T-helper 17 cell (primary cell): ENCODE data around the gene CYP26B1. TPM values are rescaled to one million over a fixed set of nuclear protein-coding genes. Genes with fewer than 3 reads are reported as not detected.

Source experiments
- ATAC-seq: fragments of 150-1000 bp; cut with Tn5 transposase; 2 replicates; pipeline ENCODE4 v1.10.0; 2021; ENCODE audit warnings: mild to moderate bottlenecking, moderate library complexity
- DNase-seq, 3 donors: peaks; one replicate each; pipeline versions ENCODE4 v3.0.0 to v3.0.0-alpha.2; 2020 to 2021
- H3K9me3 ChIP-seq: one replicate; pipeline ENCODE4 v1.7.0; 2013; ENCODE audit warnings: low read length, mild to moderate bottlenecking; ENCODE audit not compliant: control insufficient read depth, poor library complexity, severe bottlenecking
- H3K27ac Mint-ChIP-seq: one replicate; pipeline ENCODE4 v1.8.0; 2022; ENCODE audit warnings: mild to moderate bottlenecking, moderate library complexity, mixed read lengths
- H3K27me3 Mint-ChIP-seq: one replicate; pipeline ENCODE4 v1.8.0; 2022; ENCODE audit warnings: mixed read lengths
- H3K36me3 Mint-ChIP-seq: one replicate; pipeline ENCODE4 v1.8.0; 2022; ENCODE audit warnings: low read depth, mixed read lengths
- H3K4me1 Mint-ChIP-seq: one replicate; pipeline ENCODE4 v1.8.0; 2022; ENCODE audit warnings: mild to moderate bottlenecking, mixed read lengths
- H3K4me3 Mint-ChIP-seq: one replicate; pipeline ENCODE4 v1.8.0; 2022; ENCODE audit warnings: mild to moderate bottlenecking, moderate library complexity, mixed read lengths
- total RNA-seq, 4 donors: library from RNA in 2 of 4; stranded (reverse) in 2 of 4; gene quantifications; one replicate each; pipeline ENCODE4 v1.2.3 and lab custom pipeline; 2022 to 2026

CYP26B1 gene
- total RNA-seq, 2 donors from 2014 or later = not detected

DNA sequence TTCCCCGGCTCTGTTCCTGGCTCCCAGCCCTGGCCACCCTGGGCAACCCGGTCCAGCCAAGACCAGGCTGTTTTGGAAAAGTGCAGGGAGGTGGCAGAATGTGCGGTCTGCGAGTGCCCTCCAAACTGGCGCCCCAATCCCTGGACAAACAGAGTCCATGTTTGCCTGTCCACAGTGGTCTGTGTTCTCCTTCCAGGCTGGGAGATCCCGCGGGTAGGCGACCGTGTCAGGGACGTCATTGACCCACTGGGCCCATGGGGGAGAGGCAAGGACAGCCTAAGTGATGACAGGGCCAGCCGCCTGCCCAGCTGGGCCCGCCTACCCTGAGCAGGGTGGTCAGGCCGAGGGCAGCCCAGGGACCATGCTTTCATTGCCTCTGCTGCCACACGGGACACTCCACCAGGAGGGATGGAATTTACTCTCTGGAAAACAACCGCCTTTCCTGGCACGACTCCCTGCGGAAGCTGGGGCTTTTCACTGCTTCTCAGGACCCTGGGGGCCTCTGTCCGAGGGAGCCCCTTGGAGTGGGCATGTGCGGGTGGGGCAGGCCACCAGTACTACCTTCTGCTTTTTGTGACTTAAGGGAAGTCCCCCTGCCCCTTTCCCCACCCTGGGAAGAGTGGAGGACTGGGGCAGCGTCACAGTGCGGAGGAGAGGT, 20.1 kb downstream of the CYP26B1 start:
- Mint-ChIP-seq H3K4me3 (no peak overlapping the region), H3K36me3 (no peaks in the 10 kb centered on the region), H3K27me3 (peaks cover 30% of the 10 kb centered on the region), H3K27ac (no peak overlapping the region), H3K4me1 (no peaks in the 10 kb centered on the region)
- no peaks in the 10 kb centered on the region for H3K9me3 ChIP-seq
- ATAC-seq (no peak), DNase-seq (peak in 1 of 3 donors; percentile 4)

DNA sequence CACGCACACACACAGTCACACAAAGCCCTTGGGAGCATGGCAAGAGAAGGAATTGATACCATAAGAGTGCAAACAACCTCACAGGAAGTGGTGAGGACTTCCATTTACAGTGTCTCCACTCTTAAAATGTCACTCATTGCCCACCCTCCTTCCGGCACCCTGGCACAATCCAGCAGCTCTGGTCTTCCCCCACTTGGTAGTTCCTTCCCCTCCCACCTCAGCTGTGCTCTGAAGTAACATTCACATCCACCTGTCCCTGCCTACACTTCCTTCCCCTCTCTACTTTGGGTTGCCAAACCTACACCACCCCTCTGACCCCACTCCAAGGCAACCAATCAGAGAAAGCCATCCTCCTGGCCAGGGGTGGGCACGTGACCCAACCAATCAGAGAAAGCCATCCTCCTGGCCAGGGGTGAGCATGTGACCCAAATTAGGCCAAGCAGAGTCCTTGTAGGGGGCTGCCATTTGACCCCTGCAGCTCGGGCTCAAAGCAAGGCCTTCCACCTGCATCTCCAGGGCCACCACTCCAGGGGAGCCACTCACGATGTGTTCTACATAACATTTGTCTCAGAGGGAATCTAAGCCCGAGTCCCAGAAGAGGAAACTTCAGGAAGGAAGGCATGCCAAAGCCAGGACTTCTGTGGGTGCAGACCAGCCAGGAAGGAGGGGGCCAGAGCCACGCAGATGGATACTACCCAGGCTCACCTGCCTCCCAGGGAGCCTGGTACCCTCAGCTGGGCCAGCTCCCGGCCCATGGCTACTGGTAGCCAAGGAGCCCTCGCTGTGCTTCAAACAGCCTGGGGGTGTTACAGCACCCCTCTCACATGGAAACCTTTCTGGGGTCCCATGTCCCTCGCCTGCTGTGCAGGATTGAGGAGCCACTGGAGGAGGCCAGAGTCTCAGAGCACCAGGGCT, 21.2 kb downstream of the CYP26B1 start:
- Mint-ChIP-seq H3K4me1 (no peaks in the 10 kb centered on the region), H3K4me3 (no peak overlapping the region), H3K36me3 (no peaks in the 10 kb centered on the region), H3K27me3 (peaks cover 29% of the 10 kb centered on the region), H3K27ac (no peak overlapping the region)
- H3K9me3 ChIP-seq = no peaks in the 10 kb centered on the region
- DNase-seq (peak in 1 of 3 donors; percentile 1), ATAC-seq (no peak)

DNA sequence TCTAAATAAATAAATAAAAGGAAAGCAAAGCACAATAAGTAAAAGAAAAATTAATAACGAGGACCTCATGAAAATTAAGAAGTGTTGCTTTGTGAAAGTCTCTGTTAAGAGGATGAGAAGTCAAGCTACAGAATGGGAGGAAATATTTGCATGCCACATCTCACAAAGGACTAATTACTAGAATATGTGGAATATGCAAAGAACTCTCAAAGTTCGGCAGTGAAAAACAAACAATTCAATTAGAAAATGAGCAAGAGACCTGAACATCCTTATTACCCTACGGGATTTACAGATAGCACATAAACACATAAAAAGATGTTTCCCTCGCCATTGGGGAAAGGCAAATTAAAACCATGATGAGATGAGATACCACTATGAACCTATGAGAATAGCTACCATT, 23.3 kb downstream of the CYP26B1 start:
- H3K9me3 ChIP-seq = no peaks in the 10 kb centered on the region
- H3K27ac Mint-ChIP-seq = no peak overlapping the region
- H3K36me3 Mint-ChIP-seq = no peaks in the 10 kb centered on the region
- ATAC-seq (no peak), DNase-seq (no peak)
- H3K4me1 Mint-ChIP-seq = no peaks in the 10 kb centered on the region
- H3K4me3 Mint-ChIP-seq = no peak overlapping the region
- peaks cover 21% of the 10 kb centered on the region for H3K27me3 Mint-ChIP-seq

DNA sequence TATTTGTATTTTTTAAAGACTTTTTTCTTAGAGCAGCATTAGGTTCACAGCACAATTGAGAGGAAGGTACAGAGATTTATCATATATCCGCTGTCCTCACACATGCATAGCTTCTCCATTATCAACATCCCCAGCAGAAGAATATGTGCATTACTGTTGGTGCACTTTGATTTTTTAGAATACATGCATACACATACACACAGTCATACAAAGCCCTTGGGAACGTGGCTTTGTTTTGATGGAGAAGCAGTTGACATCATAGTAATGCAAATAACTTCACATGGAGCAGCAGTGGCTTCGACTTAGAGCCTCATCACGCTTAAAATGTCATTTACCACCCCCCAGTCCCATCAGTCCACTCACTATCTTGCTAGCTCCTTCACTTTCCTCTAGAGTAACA, 26.5 kb downstream of the CYP26B1 start:
- no peaks in the 10 kb centered on the region for H3K9me3 ChIP-seq
- Mint-ChIP-seq H3K27me3 (peaks cover 23% of the 10 kb centered on the region), H3K4me3 (no peak overlapping the region), H3K36me3 (no peaks in the 10 kb centered on the region), H3K27ac (no peak overlapping the region), H3K4me1 (no peaks in the 10 kb centered on the region)
- no peak for DNase-seq
- no peak for ATAC-seq

DNA sequence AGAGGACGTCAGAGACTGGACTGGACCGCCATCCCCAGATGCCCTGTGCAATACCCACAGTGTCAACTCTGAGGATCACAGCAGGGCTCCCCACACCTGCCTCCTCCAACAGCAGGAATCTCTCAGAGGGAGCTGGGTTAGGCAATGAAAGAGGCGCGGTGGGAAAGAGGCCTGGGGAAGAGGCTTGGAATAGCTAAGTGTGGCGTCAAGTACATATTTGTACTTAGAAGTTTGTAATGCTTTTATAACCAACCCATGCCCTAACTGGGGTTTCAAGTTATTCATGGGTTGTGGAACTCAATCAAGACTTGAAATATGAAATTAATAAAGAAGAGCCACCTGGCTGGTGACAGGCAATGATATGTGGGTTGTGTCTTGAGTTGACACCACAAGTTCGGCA, 28.7 kb downstream of the CYP26B1 start:
- Mint-ChIP-seq H3K36me3 (no peaks in the 10 kb centered on the region), H3K4me1 (no peaks in the 10 kb centered on the region), H3K27ac (no peak overlapping the region), H3K27me3 (peaks cover 23% of the 10 kb centered on the region), H3K4me3 (no peak overlapping the region)
- no peak for DNase-seq
- H3K9me3 ChIP-seq = no peaks in the 10 kb centered on the region
- no peak for ATAC-seq

DNA sequence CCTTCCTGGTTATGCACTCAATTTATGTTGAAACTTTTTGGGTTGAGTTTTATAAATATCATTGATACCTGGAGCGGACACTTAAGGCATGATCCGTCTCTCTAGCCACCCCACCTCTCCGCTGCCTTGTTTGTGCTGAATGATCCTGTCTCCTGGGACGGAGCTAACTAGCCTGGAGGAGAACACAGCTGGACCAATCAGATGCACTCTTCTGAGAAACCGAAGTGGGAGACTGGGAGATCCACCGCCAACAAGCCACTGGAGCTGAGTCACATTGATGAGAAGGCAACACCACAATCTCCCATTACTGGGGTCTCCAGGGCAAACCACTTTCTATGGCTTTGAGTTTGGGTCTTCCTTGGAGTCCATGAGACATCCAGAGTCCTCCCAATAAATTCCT, 29.3 kb downstream of the CYP26B1 start:
- H3K27me3 Mint-ChIP-seq = peaks cover 23% of the 10 kb centered on the region
- ATAC-seq = no peak
- no peak overlapping the region for H3K27ac Mint-ChIP-seq
- H3K4me1 Mint-ChIP-seq = no peaks in the 10 kb centered on the region
- DNase-seq = no peak
- no peaks in the 10 kb centered on the region for H3K9me3 ChIP-seq
- no peak overlapping the region for H3K4me3 Mint-ChIP-seq
- no peaks in the 10 kb centered on the region for H3K36me3 Mint-ChIP-seq

DNA sequence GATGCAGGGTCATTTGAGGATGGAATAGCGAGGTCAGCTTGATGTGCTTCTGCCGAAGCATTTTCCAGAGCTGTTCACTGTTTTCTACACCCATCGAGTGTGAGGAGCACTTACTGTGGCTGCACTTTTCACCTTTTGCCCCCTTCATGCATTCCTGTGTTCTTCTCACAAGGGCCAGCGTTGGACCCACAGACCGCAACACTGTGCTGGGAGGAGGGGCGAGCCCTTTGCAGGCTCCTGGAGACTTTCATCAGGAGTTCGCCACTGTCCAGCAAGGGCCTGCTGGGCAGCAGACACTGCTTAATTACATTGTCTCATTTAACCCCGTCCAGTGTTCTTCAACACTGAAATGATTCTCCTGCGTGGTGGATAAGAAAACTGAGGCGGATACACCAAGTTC, 29.9 kb downstream of the CYP26B1 start:
- no peaks in the 10 kb centered on the region for H3K36me3 Mint-ChIP-seq
- H3K27me3 Mint-ChIP-seq = peaks cover 26% of the 10 kb centered on the region
- H3K4me1 Mint-ChIP-seq = no peaks in the 10 kb centered on the region
- H3K9me3 ChIP-seq = no peaks in the 10 kb centered on the region
- H3K27ac Mint-ChIP-seq = no peak overlapping the region
- DNase-seq = no peak
- no peak overlapping the region for H3K4me3 Mint-ChIP-seq
- no peak for ATAC-seq

DNA sequence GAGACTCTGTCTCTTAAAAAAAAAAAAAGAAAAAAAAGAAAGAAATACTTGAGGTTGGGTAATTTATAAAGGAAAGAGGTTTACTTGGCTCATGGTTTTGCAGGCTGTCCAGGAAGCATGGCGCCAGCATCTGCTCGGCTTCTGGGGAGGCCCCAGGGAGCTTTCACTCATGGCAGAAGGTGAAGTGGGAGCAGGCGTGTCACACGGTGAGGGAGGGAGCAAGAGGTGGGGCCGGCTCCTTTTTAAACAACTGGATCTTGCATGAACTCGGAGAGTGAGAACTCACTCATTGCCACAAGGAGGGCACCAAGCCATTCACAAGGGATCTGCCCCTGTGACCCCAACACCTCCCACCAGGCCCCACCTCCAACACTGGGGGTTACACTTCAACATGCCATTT, 30.6 kb downstream of the CYP26B1 start:
- peaks cover 33% of the 10 kb centered on the region for H3K27me3 Mint-ChIP-seq
- H3K9me3 ChIP-seq = no peaks in the 10 kb centered on the region
- no peak overlapping the region for H3K4me3 Mint-ChIP-seq
- H3K36me3 Mint-ChIP-seq = no peaks in the 10 kb centered on the region
- ATAC-seq (no peak), DNase-seq (no peak)
- no peaks in the 10 kb centered on the region for H3K4me1 Mint-ChIP-seq
- H3K27ac Mint-ChIP-seq = no peak overlapping the region

DNA sequence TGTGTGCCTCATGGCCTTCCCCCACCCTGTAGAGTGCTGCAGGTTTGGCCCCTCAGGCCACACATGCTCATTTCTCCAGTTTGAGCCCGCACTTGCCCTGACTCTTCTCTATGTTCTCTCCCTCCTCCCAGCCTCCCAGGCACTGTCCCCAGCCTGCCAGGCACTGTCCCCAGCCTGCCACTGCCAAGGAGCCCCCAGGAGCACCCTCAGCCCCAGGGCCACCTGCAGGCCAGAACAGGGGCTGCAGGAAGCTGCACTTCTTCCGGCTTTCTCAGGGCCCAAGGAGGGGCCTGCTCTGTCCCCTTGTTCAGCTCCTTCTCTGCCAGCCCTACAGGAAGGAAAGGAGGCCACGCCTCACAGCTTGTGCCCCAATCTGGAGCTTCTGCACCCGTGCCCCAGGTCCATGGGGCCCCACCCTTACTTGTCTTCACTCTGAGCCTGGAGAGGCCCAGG, 31.6 kb downstream of the CYP26B1 start:
- Mint-ChIP-seq H3K27me3 (peaks cover 40% of the 10 kb centered on the region), H3K4me1 (no peaks in the 10 kb centered on the region), H3K27ac (no peak overlapping the region), H3K36me3 (no peaks in the 10 kb centered on the region), H3K4me3 (no peak overlapping the region)
- ATAC-seq (no peak), DNase-seq (no peak)
- no peaks in the 10 kb centered on the region for H3K9me3 ChIP-seq

DNA sequence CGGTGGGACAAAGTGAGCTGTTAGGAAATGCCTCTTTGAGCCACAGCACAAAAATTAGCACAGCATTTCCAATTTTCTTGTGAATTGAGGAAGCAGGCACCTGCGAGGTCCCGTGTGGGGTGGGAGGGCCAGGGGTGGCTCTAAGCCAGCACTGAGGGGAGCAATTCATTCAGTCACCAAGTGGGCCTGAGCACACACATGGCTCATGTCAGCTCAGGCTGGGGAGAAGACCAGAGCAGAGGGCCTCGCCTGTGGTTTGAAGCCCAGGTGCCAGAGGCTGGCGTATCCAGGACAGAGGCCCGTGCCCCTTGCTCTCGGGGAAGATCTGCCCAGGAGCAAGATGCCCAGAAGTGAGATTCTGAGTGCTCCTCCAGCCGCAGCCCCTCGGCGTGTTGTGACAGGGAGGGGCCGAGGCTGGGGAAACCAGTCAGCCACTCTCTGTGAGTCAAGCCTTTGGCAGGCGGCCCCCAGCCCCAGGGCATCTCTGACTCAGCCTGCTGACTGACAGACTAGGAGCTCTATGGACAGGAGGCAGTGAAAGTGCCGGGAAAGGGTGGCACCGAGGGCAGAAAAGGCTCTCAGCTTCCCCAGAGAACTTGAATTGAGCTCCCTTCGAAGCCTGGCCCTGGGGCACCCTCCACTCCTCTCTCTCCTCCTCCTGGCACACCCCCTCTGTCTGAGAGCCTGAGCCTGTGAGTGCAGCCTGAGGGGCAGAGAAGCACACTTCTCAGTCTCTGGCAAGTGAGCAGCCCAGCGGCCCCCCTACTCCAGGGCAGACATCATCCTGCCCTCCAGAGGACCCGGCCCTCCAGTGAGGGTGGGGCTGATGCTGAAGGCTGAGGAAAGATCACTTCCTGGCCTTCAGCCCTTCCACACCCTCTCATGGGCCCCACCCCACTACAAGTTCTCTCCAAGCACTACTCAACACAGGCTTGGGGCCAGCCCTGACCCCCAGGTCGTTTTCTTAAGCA, 32.3 kb downstream of the CYP26B1 start:
- Mint-ChIP-seq H3K4me3 (no peak overlapping the region), H3K4me1 (no peaks in the 10 kb centered on the region), H3K27ac (no peak overlapping the region), H3K27me3 (peaks cover 46% of the 10 kb centered on the region), H3K36me3 (no peaks in the 10 kb centered on the region)
- no peak for DNase-seq
- ATAC-seq = no peak
- H3K9me3 ChIP-seq = no peaks in the 10 kb centered on the region

DNA sequence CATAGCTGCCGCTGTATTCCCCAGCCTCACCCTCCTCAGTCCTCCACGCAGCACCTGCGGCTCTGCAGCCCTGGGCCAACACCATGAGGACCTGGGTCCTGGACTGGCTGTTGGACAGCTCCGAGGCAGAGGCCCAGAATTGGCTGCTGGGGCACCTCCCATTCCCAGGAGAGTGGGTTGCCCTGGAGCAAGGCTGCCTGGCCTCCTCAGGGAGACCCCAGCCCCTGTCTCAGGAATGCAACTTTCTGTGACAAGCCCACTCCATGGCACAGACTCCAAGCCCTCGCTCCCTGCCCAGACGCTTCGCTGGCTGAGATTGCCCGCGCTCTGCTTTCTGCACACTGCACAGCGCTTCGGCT, 33.0 kb downstream of the CYP26B1 start:
- DNase-seq (no peak), ATAC-seq (no peak)
- Mint-ChIP-seq H3K4me1 (no peaks in the 10 kb centered on the region), H3K27ac (no peak overlapping the region), H3K36me3 (no peaks in the 10 kb centered on the region), H3K4me3 (no peak overlapping the region), H3K27me3 (peaks cover 47% of the 10 kb centered on the region)
- H3K9me3 ChIP-seq = no peaks in the 10 kb centered on the region

DNA sequence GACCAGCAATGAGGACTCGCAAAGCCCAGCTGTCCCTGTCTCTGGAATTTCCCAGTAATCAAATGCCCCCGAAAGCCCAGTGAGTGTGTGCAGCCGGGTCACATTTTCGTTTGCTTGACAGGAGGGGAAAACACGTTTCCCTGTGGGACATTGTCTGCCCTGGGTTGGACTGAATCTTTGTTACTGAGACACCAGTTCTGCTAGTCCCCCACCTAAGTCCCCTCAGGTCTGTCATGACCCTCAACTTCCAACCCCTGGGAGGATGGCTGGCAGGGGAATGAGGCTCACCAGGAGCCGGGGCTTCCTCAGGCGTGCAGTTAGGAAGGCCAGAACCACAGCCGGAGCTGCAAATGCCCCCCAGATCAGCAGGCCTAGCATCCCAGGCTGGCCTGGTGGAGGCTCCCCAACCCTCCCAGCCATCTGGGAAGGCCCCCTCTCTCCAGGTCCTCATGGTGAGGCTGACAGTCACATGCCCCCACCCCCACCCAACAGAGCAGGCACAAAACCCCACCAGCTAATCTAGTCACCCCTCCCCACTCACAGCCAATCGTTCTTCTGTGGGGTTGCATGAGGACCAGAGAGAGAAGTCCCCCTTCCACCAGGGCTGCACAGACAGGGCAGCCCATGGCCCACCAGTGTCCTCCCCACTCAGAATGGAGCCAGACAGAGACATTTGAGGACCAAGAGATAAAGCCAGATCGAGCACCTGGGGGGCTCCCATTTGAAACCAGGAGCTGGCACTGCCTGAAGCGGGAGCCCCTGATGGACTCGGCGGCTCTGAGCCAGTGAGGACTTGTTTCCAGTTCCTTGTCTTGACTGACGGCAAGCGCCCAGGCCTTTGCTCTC, 33.6 kb downstream of the CYP26B1 start:
- Mint-ChIP-seq H3K27me3 (peaks cover 47% of the 10 kb centered on the region), H3K36me3 (no peaks in the 10 kb centered on the region), H3K27ac (no peak overlapping the region), H3K4me1 (no peaks in the 10 kb centered on the region), H3K4me3 (no peak overlapping the region)
- DNase-seq (no peak), ATAC-seq (no peak)
- H3K9me3 ChIP-seq = no peaks in the 10 kb centered on the region
